ENCODE results near the gene IGFBP7. TPM values are rescaled to one million over a fixed set of nuclear protein-coding genes. Genes with fewer than 3 reads are reported as not detected.

Gene IGFBP7
- total RNA-seq, 1 donor from 2014 or later = 6,655 TPM

DNA sequence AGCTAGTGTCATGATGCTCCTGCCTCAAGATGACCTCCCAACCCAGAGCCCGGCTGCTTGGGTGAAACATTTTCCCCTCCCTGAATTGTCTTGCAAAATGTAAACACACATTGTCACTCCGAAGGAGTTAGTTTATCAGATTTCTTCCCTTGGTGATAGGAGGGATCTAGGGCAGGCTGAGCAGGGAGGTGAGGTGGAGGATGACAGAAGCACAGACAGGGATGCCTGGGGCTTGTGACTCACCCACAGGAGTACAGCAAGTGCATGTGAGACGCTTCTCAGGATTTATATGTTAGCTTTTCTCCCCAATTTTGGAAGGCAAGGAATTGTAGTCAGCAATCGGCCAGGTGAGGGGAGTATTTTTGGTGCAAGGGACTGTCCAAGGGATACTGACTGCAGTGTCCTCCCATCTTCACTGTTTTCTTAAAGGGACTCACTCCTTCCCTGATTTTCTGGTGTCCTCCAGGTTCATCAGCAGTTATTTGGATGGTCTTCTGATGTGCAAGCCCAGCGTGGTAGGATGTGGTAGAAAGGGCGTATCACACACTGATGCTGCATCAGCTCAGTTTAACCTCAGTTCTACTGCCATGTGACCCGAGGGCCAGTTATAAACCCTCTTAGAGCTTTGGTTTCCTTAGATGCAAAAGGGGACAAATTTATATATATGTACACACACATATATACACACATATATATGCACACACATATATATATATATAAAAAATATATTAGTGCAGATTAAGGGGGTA lies 46.2 kb upstream of the IGFBP7 start:
- Histone ChIP-seq H3K27ac (no peak overlapping the region), H3K9me3 (no peaks in the 10 kb centered on the region), H3K36me3 (no peaks in the 10 kb centered on the region), H3K4me3 (no peak overlapping the region), H3K27me3 (no peaks in the 10 kb centered on the region), H3K4me1 (no peaks in the 10 kb centered on the region)
- TF ChIP-seq, protein P1, sequence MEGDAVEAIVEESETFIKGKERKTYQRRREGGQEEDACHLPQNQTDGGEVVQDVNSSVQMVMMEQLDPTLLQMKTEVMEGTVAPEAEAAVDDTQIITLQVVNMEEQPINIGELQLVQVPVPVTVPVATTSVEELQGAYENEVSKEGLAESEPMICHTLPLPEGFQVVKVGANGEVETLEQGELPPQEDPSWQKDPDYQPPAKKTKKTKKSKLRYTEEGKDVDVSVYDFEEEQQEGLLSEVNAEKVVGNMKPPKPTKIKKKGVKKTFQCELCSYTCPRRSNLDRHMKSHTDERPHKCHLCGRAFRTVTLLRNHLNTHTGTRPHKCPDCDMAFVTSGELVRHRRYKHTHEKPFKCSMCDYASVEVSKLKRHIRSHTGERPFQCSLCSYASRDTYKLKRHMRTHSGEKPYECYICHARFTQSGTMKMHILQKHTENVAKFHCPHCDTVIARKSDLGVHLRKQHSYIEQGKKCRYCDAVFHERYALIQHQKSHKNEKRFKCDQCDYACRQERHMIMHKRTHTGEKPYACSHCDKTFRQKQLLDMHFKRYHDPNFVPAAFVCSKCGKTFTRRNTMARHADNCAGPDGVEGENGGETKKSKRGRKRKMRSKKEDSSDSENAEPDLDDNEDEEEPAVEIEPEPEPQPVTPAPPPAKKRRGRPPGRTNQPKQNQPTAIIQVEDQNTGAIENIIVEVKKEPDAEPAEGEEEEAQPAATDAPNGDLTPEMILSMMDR (IDR thresholded peaks at IDR 0.05) = no peak
- DNase-seq (ENCODE audit: low spot score in 2 of 2) = no peak
- intact Hi-C loops (cut with DNase I) = no loop called here

DNA sequence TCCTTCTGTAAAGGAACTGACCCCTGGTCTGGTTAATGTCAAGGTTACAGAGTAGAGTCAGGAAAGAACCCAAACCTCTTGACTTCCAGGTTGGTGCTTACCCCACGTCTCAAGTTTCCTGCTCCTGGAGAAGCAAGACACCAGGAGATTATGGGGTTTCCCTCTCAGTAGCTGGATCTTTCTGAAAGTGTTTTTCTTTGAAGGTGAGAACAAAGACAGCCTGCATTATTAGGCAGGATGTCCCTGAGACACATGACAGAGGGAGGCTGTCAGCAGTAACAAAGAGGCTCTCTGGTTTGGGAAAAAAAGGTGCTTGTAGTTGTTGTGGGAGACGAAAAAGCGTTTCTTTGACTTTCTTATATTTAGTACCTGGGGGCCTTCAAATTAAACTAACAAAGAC lies 44.7 kb upstream of the IGFBP7 start:
- intact Hi-C loops (cut with DNase I) = no loop called here
- Histone ChIP-seq H3K4me3 (no peak overlapping the region), H3K27me3 (no peaks in the 10 kb centered on the region), H3K4me1 (no peaks in the 10 kb centered on the region), H3K36me3 (no peaks in the 10 kb centered on the region), H3K27ac (no peak overlapping the region), H3K9me3 (no peaks in the 10 kb centered on the region)
- TF ChIP-seq, protein P1 (IDR thresholded peaks at IDR 0.05) = no peak
- DNase-seq (ENCODE audit: low spot score in 2 of 2) = no peak

DNA sequence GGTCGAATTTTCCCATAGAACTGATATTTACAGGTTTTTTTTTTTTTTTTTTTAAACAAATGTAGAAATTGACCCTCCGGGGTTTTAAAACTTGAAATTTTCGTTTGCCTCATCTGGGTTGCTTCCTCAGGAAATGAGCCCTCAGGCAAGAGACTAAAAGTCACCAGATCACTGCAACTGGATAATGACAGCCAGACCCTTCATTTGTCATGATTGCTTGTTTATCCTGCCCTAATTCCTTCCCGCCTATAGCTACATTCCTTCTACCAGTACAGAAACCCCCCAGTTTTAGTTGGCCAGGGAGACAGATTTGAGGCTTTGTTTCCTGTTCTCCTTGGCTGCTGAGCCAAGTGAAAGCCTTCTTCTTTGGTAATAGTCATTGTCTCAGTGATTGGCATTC lies 44.0 kb upstream of the IGFBP7 start:
- Histone ChIP-seq H3K4me3 (no peak overlapping the region), H3K27ac (no peak overlapping the region), H3K36me3 (no peaks in the 10 kb centered on the region), H3K4me1 (no peaks in the 10 kb centered on the region), H3K27me3 (no peaks in the 10 kb centered on the region), H3K9me3 (no peaks in the 10 kb centered on the region)
- intact Hi-C loops (cut with DNase I) = no loop called here
- TF ChIP-seq, protein P1 (IDR thresholded peaks at IDR 0.05) = no peak
- DNase-seq (ENCODE audit: low spot score in 2 of 2) = no peak

DNA sequence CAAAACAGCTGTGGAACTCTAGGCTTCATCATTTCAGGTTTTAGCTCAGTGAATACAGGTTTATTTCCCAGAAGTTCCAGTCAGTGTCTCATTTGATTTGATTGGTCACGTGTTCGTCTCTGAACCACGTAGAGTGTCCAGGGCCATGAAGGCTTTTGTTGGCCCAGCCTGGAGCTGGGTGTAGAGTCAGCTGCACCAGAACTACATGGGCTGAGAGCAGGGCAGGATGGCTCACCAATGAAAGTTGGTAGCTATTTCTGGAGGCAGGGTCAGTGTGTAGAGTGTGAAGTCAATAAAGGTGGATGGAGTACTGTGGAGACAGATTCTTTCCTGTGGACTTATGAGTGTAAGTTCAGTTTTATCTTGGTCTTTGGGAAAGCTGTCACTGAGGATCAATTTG lies 43.0 kb upstream of the IGFBP7 start:
- intact Hi-C loops (cut with DNase I) = no loop called here
- H3K4me3 ChIP-seq = no peak overlapping the region
- H3K27ac ChIP-seq = no peak overlapping the region
- H3K9me3 ChIP-seq = no peaks in the 10 kb centered on the region
- TF ChIP-seq, protein P1 (IDR thresholded peaks at IDR 0.05) = no peak
- H3K4me1 ChIP-seq = no peaks in the 10 kb centered on the region
- no peaks in the 10 kb centered on the region for H3K36me3 ChIP-seq
- H3K27me3 ChIP-seq = no peaks in the 10 kb centered on the region
- no peak for DNase-seq (ENCODE audit: low spot score in 2 of 2)

DNA sequence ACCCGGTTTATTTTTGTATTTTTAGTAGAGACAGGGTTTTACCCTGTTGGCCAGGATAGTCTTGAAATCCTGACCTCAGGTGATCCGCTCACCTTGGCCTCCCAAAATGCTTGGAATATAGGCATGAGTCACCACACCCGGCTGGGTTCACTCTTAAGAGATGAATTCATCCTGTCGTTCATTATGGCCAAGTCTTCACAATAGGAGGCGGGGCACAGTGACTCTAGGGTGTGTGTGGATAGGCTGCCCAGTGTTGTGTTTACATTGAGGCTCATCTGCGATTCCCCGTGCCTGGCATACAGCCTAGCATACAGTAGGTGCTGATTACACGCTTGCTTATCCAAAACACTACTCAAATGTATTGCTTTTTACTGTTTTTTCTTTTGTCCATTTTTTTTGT lies 41.3 kb upstream of the IGFBP7 start:
- no peak for DNase-seq (ENCODE audit: low spot score in 2 of 2)
- H3K27ac ChIP-seq = no peak overlapping the region
- no peaks in the 10 kb centered on the region for H3K4me1 ChIP-seq
- TF ChIP-seq, protein P1 (IDR thresholded peaks at IDR 0.05) = no peak
- no peaks in the 10 kb centered on the region for H3K36me3 ChIP-seq
- no peaks in the 10 kb centered on the region for H3K9me3 ChIP-seq
- no peak overlapping the region for H3K4me3 ChIP-seq
- no peaks in the 10 kb centered on the region for H3K27me3 ChIP-seq
- intact Hi-C loops (cut with DNase I) = no loop called here

DNA sequence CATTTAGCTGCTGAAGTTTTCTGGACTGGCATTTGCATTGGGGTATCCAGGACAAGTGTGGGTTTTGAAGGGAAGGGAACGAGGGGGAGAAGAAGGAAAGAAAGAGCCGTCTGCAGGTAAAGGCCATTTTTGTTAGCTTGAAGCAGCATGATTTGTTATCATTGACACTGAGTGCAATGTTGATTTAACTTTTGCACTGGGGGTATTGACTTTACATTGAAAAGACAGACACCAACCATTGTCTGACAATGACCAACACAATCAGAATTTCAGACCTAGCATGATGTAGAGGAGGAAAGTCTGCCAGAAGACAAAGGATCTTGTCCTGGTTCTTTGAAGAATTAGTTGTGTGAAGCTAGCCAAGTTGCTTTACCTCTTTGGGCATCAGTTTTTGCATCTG lies 39.6 kb upstream of the IGFBP7 start:
- H3K36me3 ChIP-seq = no peaks in the 10 kb centered on the region
- TF ChIP-seq, protein P1 (IDR thresholded peaks at IDR 0.05) = no peak
- H3K9me3 ChIP-seq = no peaks in the 10 kb centered on the region
- intact Hi-C loops (cut with DNase I) = no loop called here
- no peak overlapping the region for H3K27ac ChIP-seq
- DNase-seq (ENCODE audit: low spot score in 2 of 2) = no peak
- no peaks in the 10 kb centered on the region for H3K4me1 ChIP-seq
- no peak overlapping the region for H3K4me3 ChIP-seq
- H3K27me3 ChIP-seq = no peaks in the 10 kb centered on the region
